Suprapubic skin (tissue), 4 donors: ENCODE measurements around the gene CRKL.

ENCODE experiments used
- EP300 ChIP-seq: sonication (generic); formaldehyde crosslinking; IDR thresholded peaks from one replicate; pipeline ENCODE4 v1.6.1; 2017; ENCODE audit warnings: antibody characterized with exemption
- POLR2A ChIP-seq, 2 donors: fragments of 450-650 bp; IDR thresholded peaks; one replicate each; pipeline ENCODE4 v1.6.1; 2017; ENCODE audit warnings: antibody characterized with exemption in 2 of 2, mild to moderate bottlenecking in 2 of 2, moderate library complexity in 2 of 2
- POLR2AphosphoS5 ChIP-seq, 3 donors: sonication (generic); formaldehyde crosslinking; IDR thresholded peaks; one replicate each; pipeline ENCODE4 v1.6.1; 2017; ENCODE audit warnings: antibody characterized with exemption in 3 of 3
- TF ChIP-seq, protein P1 (sequence below), 2 donors: fragments of 200-600 bp in 1 of 2; fragments of 450-650 bp in 1 of 2; sonication (generic) in 1 of 2; IDR thresholded peaks; one replicate each; pipeline ENCODE4 v1.5.1; 2016 to 2019; ENCODE audit warnings: antibody characterized with exemption in 2 of 2, mild to moderate bottlenecking in 1 of 2, moderate library complexity in 1 of 2

DNA sequence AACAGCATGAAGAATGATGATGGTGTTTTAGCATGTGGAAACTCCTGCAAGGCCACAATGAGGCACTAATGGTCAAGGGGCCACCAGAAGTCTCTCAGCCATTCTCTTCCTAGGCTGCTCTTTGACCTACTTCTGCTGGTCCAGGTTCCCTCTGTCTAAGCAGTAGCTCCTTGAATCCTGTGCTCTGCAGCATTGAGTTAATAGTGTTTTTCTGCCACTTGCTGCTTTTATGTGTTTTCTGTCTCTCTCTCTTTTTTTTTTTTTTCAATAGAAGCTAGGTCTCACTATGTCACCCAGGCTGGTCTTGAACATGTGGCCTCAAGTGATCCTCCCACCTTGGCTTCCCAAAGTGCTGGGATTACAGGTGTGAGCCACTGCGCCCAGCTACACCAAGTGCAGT is 29.8 kb downstream of the CRKL start:
- TF ChIP-seq, protein P1, sequence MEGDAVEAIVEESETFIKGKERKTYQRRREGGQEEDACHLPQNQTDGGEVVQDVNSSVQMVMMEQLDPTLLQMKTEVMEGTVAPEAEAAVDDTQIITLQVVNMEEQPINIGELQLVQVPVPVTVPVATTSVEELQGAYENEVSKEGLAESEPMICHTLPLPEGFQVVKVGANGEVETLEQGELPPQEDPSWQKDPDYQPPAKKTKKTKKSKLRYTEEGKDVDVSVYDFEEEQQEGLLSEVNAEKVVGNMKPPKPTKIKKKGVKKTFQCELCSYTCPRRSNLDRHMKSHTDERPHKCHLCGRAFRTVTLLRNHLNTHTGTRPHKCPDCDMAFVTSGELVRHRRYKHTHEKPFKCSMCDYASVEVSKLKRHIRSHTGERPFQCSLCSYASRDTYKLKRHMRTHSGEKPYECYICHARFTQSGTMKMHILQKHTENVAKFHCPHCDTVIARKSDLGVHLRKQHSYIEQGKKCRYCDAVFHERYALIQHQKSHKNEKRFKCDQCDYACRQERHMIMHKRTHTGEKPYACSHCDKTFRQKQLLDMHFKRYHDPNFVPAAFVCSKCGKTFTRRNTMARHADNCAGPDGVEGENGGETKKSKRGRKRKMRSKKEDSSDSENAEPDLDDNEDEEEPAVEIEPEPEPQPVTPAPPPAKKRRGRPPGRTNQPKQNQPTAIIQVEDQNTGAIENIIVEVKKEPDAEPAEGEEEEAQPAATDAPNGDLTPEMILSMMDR (IDR thresholded peaks at IDR 0.05), result no peak
- TF ChIP-seq POLR2A (IDR thresholded peaks at IDR 0.05), result no peak
- no peak for TF ChIP-seq POLR2AphosphoS5 (IDR thresholded peaks at IDR 0.05)
- no peak for TF ChIP-seq EP300
